ENCODE data around the gene MOB1A. TPM values are rescaled to one million over a fixed set of nuclear protein-coding genes. Genes with fewer than 3 reads are reported as not detected.
A peak's percentile ranks its signal among the peaks of the same experiment; 100 is the strongest.

MOB1A gene
- total and polyA plus RNA-seq, 4 experiments from 2014 or later: 135 to 203 (median 139) TPM

DNA sequence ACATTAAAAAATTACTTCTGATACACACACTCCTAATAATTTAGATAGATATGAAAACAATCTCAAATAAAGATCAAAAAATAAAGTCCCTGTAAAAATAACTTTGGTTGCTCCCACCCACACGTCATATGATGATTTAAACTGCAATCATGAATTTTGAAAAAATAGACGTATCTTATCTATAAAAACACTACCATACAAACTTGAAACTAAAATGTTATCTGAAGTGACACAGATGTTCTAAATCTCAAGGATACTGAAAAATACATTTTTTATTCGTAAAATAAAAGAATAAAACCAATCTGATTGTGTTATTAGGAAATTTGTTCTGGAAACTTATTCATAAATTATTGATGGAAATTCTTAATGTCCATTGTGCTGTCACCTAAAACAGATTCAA is 22.8 kb downstream of the MOB1A start:
- Mint-ChIP-seq H3K27ac (peak overlapping the region in 1 of 7 donors; percentile 19), H3K9me3 (no peaks in the 10 kb centered on the region), H3K36me3 (peaks cover 22 to 69% of the 10 kb centered on the region in 2 donors), H3K4me3 (no peak overlapping the region), H3K27me3 (no peaks in the 10 kb centered on the region), H3K4me1 (peaks cover 0 to 4% (median 0%) of the 10 kb centered on the region in 4 donors)
- Histone ChIP-seq H3K4me3 (ENCODE audit: low read length in 2 of 2) (no peak overlapping the region), H3K27me3 (ENCODE audit: insufficient read depth, low read length) (no peaks in the 10 kb centered on the region), H3K4me1 (ENCODE audit: insufficient read depth, low read length) (no peaks in the 10 kb centered on the region), H3K27ac (ENCODE audit: low read depth, low read length) (no peak overlapping the region), H3K9me3 (ENCODE audit: control insufficient read depth in 1 of 2, low read length in 2 of 2) (no peaks in the 10 kb centered on the region), H3K36me3 (ENCODE audit: insufficient read depth, low read length) (peaks cover 52% of the 10 kb centered on the region)
- CTCF ChIA-PET (ENCODE audit: partially characterized antibody): interaction anchor here (1.1 to 3.0 kb wide), 4 partner anchors 8 to 332 kb away, joined by 4 to 17 read pairs (median 9); partner anchors contain the start of genes BOLA3 and MOB1A
- no peak for DNase-seq
- intact Hi-C loops (cut with micrococcal nuclease): loop anchor here (10.0 kb wide), 1 partner anchor 179 kb away; no protein-coding TSS in a partner anchor
- POLR2A ChIA-PET (ENCODE audit: partially characterized antibody): no interaction called here

GRCh38 chr2:74152954-74153353 is 25.7 kb downstream of the MOB1A start:
- Histone ChIP-seq H3K4me3 (ENCODE audit: low read length in 2 of 2) (no peak overlapping the region), H3K36me3 (ENCODE audit: insufficient read depth, low read length) (peaks cover 25% of the 10 kb centered on the region), H3K9me3 (ENCODE audit: control insufficient read depth in 1 of 2, low read length in 2 of 2) (no peaks in the 10 kb centered on the region), H3K27me3 (ENCODE audit: insufficient read depth, low read length) (no peaks in the 10 kb centered on the region), H3K27ac (ENCODE audit: low read depth, low read length) (no peak overlapping the region), H3K4me1 (ENCODE audit: insufficient read depth, low read length) (peaks cover 4% of the 10 kb centered on the region)
- peaks cover 0 to 4% (median under 1%) of the 10 kb centered on the region in 4 donors for H3K4me1 Mint-ChIP-seq
- DNase-seq: no peak
- peaks cover 10 to 50% of the 10 kb centered on the region in 2 donors for H3K36me3 Mint-ChIP-seq
- no peaks in the 10 kb centered on the region for H3K27me3 Mint-ChIP-seq
- intact Hi-C loops (cut with micrococcal nuclease): loop anchor here (10.0 kb wide), 1 partner anchor 182 kb away; no protein-coding TSS in a partner anchor
- CTCF ChIA-PET (ENCODE audit: partially characterized antibody): interaction anchor here (3.0 to 9.4 kb wide), 2 partner anchors 26 to 328 kb away, joined by 17 to 114 read pairs; partner anchors contain the start of genes MOB1A and STAMBP
- no peak overlapping the region for H3K4me3 Mint-ChIP-seq
- peak overlapping the region in 3 of 7 donors; percentile 18 to 83 (median 70) for H3K27ac Mint-ChIP-seq
- H3K9me3 Mint-ChIP-seq: peaks cover 0 to 2% (median 0%) of the 10 kb centered on the region in 8 donors
- POLR2A ChIA-PET (ENCODE audit: partially characterized antibody): interaction anchor here (1.3 to 1.7 kb wide), 2 partner anchors 25 to 27 kb away, joined by 3 to 4 read pairs; no protein-coding TSS in a partner anchor

- intact Hi-C loops (cut with micrococcal nuclease): loop anchor here (10.0 kb wide), 2 partner anchors 185 to 325 kb away; partner anchors contain the start of gene STAMBP
- no peaks in the 10 kb centered on the region for H3K27me3 Mint-ChIP-seq
- peak overlapping the region in 6 of 7 donors; percentile 15 to 83 (median 42) for H3K27ac Mint-ChIP-seq
- H3K4me1 ChIP-seq (ENCODE audit: insufficient read depth, low read length): peaks cover 18% of the 10 kb centered on the region
- peaks cover 4 to 27% of the 10 kb centered on the region in 2 donors for H3K36me3 Mint-ChIP-seq
- no peak for DNase-seq
- peaks cover 4% of the 10 kb centered on the region for H3K36me3 ChIP-seq (ENCODE audit: insufficient read depth, low read length)
- H3K27ac ChIP-seq (ENCODE audit: low read depth, low read length): no peak overlapping the region
- H3K4me3 ChIP-seq (ENCODE audit: low read length in 2 of 2): no peak overlapping the region
- no peaks in the 10 kb centered on the region for H3K27me3 ChIP-seq (ENCODE audit: insufficient read depth, low read length)
- ChIA-PET POLR2A (ENCODE audit: partially characterized antibody) (interaction anchor here (0.8 to 3.2 kb wide), 5 partner anchors 29 to 326 kb away, joined by 3 to 23 read pairs (median 6); partner anchors contain the start of gene MOB1A), CTCF (ENCODE audit: partially characterized antibody) (interaction anchor here (0.6 to 9.4 kb wide), 9 partner anchors 14 to 325 kb away, joined by 3 to 114 read pairs (median 5); partner anchors contain the start of genes MOB1A, MTHFD2 and STAMBP)
- H3K4me1 Mint-ChIP-seq: peaks cover 0 to 8% (median 4%) of the 10 kb centered on the region in 4 donors
- peak overlapping the region in 2 of 8 donors; percentile 7 to 8 for H3K4me3 Mint-ChIP-seq
- H3K9me3 ChIP-seq (ENCODE audit: control insufficient read depth in 1 of 2, low read length in 2 of 2): no peaks in the 10 kb centered on the region
- peaks cover 0 to 2% (median 0%) of the 10 kb centered on the region in 8 donors for H3K9me3 Mint-ChIP-seq
Observed at GRCh38 chr2:74149570-74150319, 28.9 kb downstream of the MOB1A start.

DNA sequence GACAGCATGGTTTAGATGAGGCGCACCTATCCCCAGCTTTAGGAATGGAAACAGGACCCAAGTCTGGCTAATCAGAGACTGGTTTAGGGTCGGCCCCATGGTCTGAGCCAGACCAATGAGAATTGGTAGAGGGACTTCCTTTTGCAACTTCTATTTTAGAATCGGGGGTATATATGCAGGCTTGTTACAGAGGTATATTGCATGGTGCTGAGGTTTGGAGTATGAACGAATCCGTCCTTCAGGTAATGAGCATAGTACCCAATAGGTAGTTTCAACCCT is 29.5 kb downstream of the MOB1A start:
- H3K4me3 ChIP-seq (ENCODE audit: low read length in 2 of 2): no peak overlapping the region
- Mint-ChIP-seq H3K36me3 (peaks cover 4 to 27% of the 10 kb centered on the region in 2 donors), H3K4me1 (peaks cover 0 to 8% (median 4%) of the 10 kb centered on the region in 4 donors), H3K4me3 (no peak overlapping the region), H3K27me3 (no peaks in the 10 kb centered on the region), H3K9me3 (peaks cover 0 to 2% (median 0%) of the 10 kb centered on the region in 8 donors), H3K27ac (peak overlapping the region in 4 of 7 donors; percentile 15 to 83 (median 58))
- peaks cover 18% of the 10 kb centered on the region for H3K4me1 ChIP-seq (ENCODE audit: insufficient read depth, low read length)
- ChIA-PET CTCF (ENCODE audit: partially characterized antibody) (interaction anchor here (0.8 to 9.4 kb wide), 7 partner anchors 13 to 325 kb away, joined by 3 to 114 read pairs (median 5); partner anchors contain the start of genes MOB1A and STAMBP), POLR2A (ENCODE audit: partially characterized antibody) (interaction anchor here (0.8 to 3.2 kb wide), 3 partner anchors 28 to 162 kb away, joined by 5 to 23 read pairs (median 23); partner anchors contain the start of gene MOB1A)
- H3K36me3 ChIP-seq (ENCODE audit: insufficient read depth, low read length): peaks cover 7% of the 10 kb centered on the region
- H3K9me3 ChIP-seq (ENCODE audit: control insufficient read depth in 1 of 2, low read length in 2 of 2): no peaks in the 10 kb centered on the region
- DNase-seq: no peak
- intact Hi-C loops (cut with micrococcal nuclease): loop anchor here (10.0 kb wide), 1 partner anchor 324 kb away; the partner anchor contains the start of gene STAMBP
- no peaks in the 10 kb centered on the region for H3K27me3 ChIP-seq (ENCODE audit: insufficient read depth, low read length)
- H3K27ac ChIP-seq (ENCODE audit: low read depth, low read length): no peak overlapping the region

DNA sequence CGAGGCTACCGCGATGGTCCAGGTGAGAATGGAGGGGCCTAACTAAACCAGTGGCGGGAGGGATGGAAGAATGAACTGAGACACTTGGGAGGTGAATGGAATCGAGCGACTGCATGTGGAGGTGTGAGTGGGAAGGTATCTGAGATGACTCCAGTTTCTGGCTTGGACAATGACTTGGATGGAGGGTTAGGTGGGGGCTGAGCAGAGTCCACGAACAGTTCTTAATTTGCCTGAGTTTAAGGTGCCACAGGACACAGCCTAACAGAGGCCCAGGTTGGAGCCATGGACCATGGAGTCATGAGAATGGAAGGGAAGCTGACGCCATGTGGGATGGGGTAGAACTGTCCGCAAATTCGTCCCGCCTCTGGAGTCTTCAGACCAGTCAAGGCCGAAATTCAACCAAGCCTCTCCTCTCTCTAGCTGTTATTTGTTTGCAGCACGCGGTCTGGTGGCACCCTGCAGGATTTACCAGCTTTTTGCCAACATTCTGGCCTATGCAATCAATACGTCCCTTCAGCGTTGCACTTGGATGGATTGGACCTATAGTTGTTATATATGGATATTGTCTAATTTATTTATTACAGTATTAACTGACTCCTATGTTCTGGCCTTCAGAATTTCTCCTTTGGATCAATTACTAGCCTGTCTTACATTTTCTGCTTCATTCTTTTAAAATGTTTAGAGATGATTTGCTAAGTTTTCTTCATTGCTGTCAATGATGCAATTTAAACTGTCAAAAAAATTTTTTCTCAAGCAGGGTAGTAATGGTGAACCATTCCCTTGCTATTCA is 30.0 kb downstream of the MOB1A start:
- POLR2A ChIA-PET (ENCODE audit: partially characterized antibody): interaction anchor here (0.8 to 3.2 kb wide), 7 partner anchors 11 to 320 kb away, joined by 3 to 23 read pairs (median 5); partner anchors contain the start of genes DGUOK, MOB1A, MTHFD2 and STAMBP
- CTCF ChIA-PET (ENCODE audit: partially characterized antibody): interaction anchor here (0.7 to 9.4 kb wide), 17 partner anchors 8 to 324 kb away, joined by 3 to 114 read pairs (median 4); partner anchors contain the start of genes MOB1A and STAMBP
- no peaks in the 10 kb centered on the region for H3K9me3 ChIP-seq (ENCODE audit: control insufficient read depth in 1 of 2, low read length in 2 of 2)
- peak overlapping the region; percentile 59 for H3K27ac ChIP-seq (ENCODE audit: low read depth, low read length)
- no peak for DNase-seq
- Mint-ChIP-seq H3K4me1 (peaks cover 0 to 8% (median 4%) of the 10 kb centered on the region in 4 donors), H3K27ac (peak overlapping the region in 1 of 7 donors; percentile 15), H3K4me3 (no peak overlapping the region), H3K9me3 (peaks cover 0 to 2% (median 0%) of the 10 kb centered on the region in 8 donors), H3K36me3 (peaks cover 3 to 26% of the 10 kb centered on the region in 2 donors), H3K27me3 (no peaks in the 10 kb centered on the region)
- peaks cover 9% of the 10 kb centered on the region for H3K36me3 ChIP-seq (ENCODE audit: insufficient read depth, low read length)
- H3K4me1 ChIP-seq (ENCODE audit: insufficient read depth, low read length): peaks cover 18% of the 10 kb centered on the region
- intact Hi-C loops (cut with micrococcal nuclease): loop anchor here (10.0 kb wide), 1 partner anchor 324 kb away; the partner anchor contains the start of gene STAMBP
- H3K4me3 ChIP-seq (ENCODE audit: low read length in 2 of 2): peak overlapping the region in 1 of 2 donors; percentile 58
- H3K27me3 ChIP-seq (ENCODE audit: insufficient read depth, low read length): no peaks in the 10 kb centered on the region

DNA sequence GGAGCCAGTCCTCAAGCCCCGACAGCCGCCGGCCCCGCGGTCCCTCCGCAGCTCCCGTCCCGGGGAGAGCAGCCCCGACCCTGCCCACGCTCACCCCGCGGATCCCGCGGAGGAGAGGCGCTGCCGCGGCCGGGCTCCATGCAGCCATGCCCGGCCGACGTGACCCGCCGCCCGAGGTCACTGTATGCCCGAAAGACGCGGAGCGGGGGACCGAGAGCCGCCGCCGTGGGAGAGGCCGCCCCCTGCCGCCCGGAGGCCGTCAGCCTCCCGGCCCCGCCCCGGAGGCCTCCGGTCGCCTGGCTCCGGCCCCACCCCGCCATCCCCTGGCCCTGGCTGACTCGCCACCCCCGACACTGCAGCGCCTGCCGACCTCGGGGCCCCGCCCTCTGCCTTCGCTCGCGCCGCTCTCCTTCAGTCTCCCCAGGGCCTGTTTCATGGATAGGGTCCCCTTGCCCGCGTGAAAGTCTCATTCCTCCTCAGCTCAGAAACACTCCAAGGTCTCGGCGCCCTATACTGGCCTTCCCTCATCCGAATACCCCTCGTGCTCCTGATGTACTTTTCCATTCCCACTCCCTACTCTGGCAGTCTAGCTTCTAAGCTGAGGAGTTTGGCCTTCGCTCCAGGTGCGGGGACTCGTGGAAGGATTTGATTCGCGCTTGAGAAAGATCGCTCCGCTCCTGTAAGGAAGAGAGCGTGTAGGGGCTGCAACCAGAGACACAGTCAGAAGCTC is 30.8 kb downstream of the MOB1A start, which contains the start of gene BOLA3:
BOLA3 (minus strand) TSS at position 186 of the 730 bp plus-strand sequence; CDS start at position 148, 38 bp downstream.
- Mint-ChIP-seq H3K9me3 (peaks cover 0 to 2% (median 0%) of the 10 kb centered on the region in 8 donors), H3K27ac (no peak within 1 kb of the TSS), H3K36me3 (peaks cover 3 to 20% of the 10 kb centered on the region in 2 donors), H3K4me1 (peaks cover 0 to 6% (median 4%) of the 10 kb centered on the region in 4 donors), H3K27me3 (no peaks in the 10 kb centered on the region), H3K4me3 (no peak within 1 kb of the TSS)
- Histone ChIP-seq H3K36me3 (ENCODE audit: insufficient read depth, low read length) (peaks cover 9% of the 10 kb centered on the region), H3K9me3 (ENCODE audit: control insufficient read depth in 1 of 2, low read length in 2 of 2) (no peaks in the 10 kb centered on the region), H3K27me3 (ENCODE audit: insufficient read depth, low read length) (no peaks in the 10 kb centered on the region), H3K4me1 (ENCODE audit: insufficient read depth, low read length) (peaks cover 18% of the 10 kb centered on the region), H3K27ac (ENCODE audit: low read depth, low read length) (peak within 1 kb of the TSS; percentile 59), H3K4me3 (ENCODE audit: low read length in 2 of 2) (peak within 1 kb of the TSS; percentile 58 to 63)
- peak; percentile 72 to 79 (median 72) for DNase-seq
- CTCF ChIA-PET (ENCODE audit: partially characterized antibody): interaction anchor here (0.5 to 9.4 kb wide), 27 partner anchors 8 to 384 kb away, joined by 3 to 114 read pairs (median 3); partner anchors contain the start of genes MOB1A and STAMBP
- POLR2A ChIA-PET (ENCODE audit: partially characterized antibody): interaction anchor here (0.6 to 3.2 kb wide), 10 partner anchors 11 to 322 kb away, joined by 3 to 23 read pairs (median 4); partner anchors contain the start of genes DGUOK, MOB1A, MTHFD2 and STAMBP
- intact Hi-C loops (cut with micrococcal nuclease): loop anchor here (1.0 to 10.0 kb wide), 5 partner anchors 28 to 323 kb away; partner anchors contain the start of genes MOB1A, MTHFD2 and STAMBP

All from CD4-positive, alpha-beta memory T cell (primary cell).